HG03045 (cell line): ENCODE results near the gene SLC45A1.

Experiments
- ATAC-seq: cut with Tn5 transposase; IDR thresholded peaks from one replicate; pipeline ENCODE4 v1.9.1; 2021; ENCODE audit warnings: mild to moderate bottlenecking, moderate library complexity; ENCODE audit not compliant: unreplicated experiment

SLC45A1 gene

GRCh38 chr1:8352471-8352845 lies 34.5 kb downstream of the SLC45A1 start:
- ATAC-seq = no peak

GRCh38 chr1:8352886-8353785 lies 35.2 kb downstream of the SLC45A1 start:
- ATAC-seq = no peak

- ATAC-seq = no peak
Measured at GRCh38 chr1:8354038-8354437, 36.1 kb downstream of the SLC45A1 start.

DNA sequence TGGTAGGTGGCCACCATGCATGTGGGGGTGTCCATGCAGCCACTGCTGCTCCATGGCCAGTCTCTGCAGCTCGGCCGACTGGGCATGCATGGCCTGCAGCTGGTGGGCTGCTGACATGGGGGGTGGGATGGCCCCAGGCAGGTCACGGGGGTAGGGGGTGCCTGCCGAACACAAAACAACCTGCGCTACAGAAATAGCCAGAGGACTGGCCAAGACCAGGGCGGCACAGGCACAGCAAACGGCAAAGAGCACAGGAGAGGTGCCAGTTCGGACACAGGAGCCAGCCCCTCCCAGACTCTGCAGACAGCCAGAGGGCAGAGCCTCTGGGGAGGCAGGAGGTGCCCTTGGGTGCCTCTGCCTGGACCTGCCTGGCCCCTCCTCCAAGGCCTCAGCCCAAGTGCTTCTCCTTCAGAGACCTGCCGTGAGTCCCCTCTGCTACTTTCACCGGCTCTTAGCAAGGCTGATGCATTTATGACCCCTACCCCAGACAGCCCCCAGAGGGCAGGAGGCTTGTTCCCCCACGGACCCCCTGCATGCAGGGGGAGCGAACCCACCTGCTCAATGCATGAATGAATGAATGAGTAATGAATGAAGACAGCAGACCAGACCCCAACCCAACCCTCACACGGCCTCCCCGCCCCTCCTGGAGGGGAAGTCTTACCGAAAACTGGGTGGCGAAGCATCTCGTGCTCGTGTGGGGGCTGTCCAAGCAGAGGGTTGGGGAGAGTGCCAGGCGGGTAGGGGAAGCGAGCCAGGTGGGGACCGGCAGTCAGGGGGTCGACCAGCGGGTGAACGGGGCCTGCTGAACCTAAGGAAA lies 37.7 kb downstream of the SLC45A1 start:
- ATAC-seq = no peak

- no peak for ATAC-seq
Measured at GRCh38 chr1:8356256-8357209, 38.6 kb downstream of the SLC45A1 start.

- ATAC-seq = no peak
Measured at GRCh38 chr1:8357329-8358101, 39.6 kb downstream of the SLC45A1 start.

GRCh38 chr1:8358241-8358896 lies 40.5 kb downstream of the SLC45A1 start:
- no peak for ATAC-seq

- ATAC-seq = no peak
Measured at GRCh38 chr1:8358897-8359616, 41.1 kb downstream of the SLC45A1 start.

DNA sequence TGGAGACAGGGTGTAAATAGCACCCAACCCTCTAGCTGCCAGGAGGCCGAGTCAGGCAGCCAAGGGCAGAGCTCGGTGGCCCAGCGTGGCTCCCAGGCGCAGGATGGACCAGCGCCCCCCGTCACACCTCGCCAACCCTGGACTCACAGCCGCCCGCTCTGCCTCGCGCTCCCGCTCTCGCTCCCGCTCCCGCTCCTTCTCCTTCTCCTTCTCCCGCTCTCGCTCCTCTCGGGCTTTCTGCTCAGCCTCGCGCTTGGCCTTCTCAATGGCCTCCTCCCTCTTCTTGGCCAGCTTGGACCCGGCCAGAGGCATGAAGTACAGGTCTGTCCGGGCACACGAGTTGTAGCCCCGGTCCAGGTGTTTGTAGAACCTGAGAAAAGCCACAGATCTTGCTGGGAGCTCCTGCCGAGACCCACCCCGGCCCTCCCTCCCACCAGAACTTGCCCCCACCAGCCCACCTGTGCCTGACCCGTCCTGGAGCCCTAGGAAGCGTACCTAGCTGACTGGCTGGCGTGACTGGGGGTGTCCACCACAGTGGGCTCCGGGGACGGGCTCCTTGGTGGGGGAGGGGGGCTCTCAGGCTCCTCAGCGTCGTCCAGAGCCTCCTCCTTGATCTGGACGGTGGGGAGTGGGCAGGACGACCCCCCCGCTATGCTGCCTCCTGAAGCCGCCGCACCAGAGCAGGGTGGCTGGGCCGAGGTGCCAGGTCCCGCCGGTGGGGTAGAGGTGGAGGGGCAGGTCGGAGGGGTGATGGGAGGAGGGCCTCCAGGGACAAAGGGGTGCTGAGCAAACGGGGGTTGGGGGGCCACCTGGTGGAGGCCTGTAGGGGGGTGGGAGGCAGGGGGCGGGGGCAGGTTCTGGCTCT lies 41.9 kb downstream of the SLC45A1 start:
- ATAC-seq = no peak

GRCh38 chr1:8360493-8361197 lies 42.7 kb downstream of the SLC45A1 start:
- ATAC-seq = no peak

GRCh38 chr1:8361198-8361849 lies 43.4 kb downstream of the SLC45A1 start:
- ATAC-seq = no peak

- no peak for ATAC-seq
Measured at GRCh38 chr1:8362701-8363101, 44.8 kb downstream of the SLC45A1 start.

DNA sequence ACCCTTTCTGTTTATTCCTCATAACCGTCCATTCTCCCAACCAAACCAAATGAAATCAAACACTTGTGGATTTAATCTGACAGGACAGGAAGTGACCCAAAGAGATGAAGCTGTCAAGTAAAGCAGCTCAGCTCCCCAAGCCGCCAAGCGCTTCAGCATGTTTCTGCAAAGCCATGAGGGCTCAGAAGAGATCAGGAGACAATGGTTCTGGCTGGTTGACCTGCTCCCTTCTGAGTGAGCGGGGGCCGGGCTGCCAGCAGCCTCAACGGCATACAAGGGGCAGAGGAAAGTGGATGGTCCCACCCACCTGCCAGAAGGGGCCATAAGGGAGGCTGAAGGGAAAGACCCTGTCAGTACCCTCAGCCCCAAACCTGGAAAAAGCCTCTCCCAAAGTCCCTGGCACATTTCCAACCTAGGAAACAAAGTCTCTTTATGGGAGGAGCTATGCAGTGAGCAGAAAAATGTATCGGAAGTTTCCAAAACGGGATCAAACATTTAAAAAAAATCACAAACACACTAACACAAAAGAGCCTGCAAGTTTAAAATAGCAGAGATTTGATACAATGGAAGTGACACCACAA lies 45.4 kb downstream of the SLC45A1 start:
- ATAC-seq = no peak

- no peak for ATAC-seq
Measured at GRCh38 chr1:8363767-8364301, 45.9 kb downstream of the SLC45A1 start.

DNA sequence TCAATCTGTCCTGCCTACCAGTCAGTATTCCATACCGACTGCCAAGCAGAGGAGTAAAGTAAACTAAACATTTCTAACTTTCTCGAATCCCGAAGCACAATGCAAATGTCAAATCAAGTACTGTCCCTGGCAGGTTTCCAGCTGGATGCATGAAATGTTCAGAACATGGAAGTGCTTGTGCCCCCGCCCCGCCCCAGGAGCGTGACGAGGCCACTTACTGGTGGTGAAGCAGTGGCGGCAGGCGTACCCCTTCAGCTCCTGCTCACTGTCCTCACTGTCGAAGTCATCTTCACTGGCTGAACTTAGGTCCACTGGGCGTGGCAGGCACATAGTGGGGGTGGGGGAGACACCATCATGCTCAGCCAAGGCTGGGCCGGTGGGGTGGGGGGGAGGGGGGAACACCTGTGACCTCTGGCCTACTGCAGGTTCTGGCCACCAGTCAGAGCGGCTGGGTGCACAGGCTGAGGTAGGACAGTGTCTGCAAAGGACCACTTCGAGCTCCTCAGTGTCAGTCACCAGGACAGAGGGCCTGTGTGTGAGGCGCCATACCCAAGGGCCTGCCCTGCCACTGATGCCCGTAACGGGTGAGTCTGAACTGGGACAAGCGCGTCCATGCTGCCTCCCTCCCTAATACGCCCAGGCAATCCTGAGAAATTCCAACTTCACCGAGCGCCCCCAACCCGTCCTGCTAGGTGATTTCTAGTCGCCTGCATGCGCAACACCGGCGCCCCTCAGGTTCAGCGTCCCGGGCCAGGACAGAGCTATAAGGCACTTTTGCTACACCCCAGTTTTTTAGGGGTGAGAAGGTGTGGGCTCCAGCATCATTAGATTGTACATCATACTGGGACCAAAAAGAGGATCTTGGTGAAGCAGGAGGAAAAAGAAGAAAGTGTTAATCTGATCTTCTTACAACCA lies 46.9 kb downstream of the SLC45A1 start:
- ATAC-seq = no peak
